ENCODE measurements around the gene NENF. TPM values are rescaled to one million over a fixed set of nuclear protein-coding genes. Genes with fewer than 3 reads are reported as not detected.

The NENF gene
- total RNA-seq, 1 donor from 2014 or later = 114 TPM

DNA sequence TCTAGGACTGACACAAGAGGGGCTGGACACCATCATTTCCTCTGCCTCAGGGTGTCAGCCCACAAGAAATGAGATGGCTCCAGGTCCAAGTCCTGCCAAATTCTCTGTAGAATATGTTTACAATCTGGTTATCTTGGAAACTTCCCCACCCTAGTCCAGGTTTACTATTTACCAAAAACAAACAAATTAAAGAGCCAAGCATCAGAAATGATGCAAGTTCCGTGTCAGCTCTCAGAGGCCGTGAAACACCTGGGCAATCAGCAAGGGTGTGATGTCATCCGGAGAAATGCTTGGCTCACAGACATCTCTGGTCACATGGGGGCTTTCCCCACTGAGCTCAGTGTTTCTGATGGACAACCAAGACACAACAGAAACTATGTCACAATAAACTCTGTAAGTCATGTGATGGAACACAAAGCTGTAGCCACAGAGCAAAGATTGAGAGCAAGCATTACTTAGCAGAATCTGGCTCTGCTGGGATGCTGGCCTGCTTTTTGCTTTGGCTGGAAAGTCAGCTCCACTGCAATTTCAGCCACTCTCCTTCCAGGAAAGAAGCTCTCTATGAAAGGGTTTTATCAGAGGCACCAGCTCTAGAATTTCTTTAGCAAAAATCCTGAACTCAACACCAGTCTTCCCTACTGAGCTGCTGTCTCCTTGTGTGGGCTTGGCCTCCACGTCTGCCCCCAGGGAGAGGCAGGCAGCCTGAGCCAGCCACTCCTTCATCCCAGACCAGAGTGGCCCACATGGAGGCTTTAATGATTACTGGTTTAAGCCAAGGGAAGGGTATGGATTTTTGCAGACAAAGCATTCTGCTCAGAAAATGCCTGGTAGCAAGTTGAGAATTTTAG lies 55.9 kb downstream of the NENF start:
- intact Hi-C loops (cut with micrococcal nuclease) = no loop called here
- no peak for DNase-seq
- ATAC-seq = peak; percentile 80

DNA sequence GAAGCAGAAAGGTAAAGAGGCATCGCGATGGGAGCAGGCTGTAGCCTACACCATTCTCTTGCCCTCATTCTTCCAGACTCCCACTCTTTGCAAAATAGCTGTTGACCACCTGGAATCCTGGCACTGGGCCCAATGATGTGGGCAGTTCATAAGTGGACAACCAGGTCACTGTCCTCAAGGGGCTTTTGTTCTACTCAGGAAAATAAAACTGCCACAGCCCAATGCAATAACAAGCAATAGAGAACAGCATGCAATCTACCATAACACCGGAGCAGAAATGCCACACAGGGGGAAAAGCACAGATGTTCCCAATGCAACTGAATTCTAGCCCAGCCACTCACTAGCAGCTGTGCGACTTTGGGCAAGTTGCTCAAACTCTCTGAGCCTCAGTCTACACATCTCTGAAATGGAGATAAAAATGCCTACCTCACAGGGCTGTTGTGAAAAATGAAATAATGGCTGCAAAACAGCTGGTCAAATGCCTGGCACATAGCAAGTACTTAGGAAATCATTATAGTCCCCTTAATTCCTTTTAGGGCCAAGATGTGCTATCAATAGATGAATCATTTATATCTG lies 56.7 kb downstream of the NENF start:
- intact Hi-C loops (cut with micrococcal nuclease) = no loop called here
- ATAC-seq (no peak), DNase-seq (no peak)

DNA sequence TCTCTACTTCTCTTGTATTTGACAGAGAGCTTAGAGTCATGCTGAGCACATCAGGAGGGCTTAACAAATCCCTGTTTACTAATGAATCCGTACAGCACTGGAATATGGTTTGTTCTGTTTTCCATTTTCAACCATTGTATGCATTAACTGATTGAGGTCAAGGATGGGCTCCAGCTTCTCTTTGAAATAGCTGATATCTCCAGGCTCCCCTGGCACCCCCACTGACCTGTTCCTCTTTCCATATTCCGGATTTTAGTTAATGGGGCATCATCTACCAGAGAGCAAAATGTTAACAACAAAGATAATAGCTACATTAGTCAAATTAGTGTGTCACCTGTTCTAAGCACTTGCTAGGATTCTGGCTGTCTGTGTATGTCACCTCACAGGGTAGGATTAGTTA lies 57.6 kb downstream of the NENF start:
- ATAC-seq (no peak), DNase-seq (no peak)
- intact Hi-C loops (cut with micrococcal nuclease) = no loop called here

DNA sequence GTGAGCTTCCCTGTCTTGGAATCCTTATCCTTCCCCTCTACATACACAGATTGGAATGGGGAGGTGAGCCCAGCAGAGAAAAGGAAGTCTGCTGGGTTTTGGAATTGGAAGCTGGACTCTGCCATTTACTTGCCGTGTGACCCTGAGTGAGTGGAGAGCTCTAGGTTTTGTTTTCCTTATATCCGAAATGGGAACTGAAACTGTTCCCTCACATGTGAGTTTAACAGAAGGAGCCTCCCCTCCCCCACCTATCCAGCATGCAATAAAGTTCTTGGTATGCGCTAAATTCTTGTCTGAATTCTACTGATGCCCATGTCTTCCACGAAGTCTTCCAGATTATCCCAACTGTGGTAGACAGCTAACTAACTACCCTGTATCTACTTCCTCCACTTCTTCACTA lies 58.7 kb downstream of the NENF start:
- DNase-seq = no peak
- ATAC-seq = no peak
- intact Hi-C loops (cut with micrococcal nuclease) = no loop called here

Other genes starting within 250 kb of the NENF start
- gene PPP2R5A, start 147.5 kb upstream of the NENF start, total RNA-seq = 80.7 TPM
- 2.6 TPM for gene PACC1, start 18.0 kb upstream of the NENF start, total RNA-seq
- 14.6 TPM for gene ATF3, start 175.8 kb downstream of the NENF start, total RNA-seq